ENCODE results near the gene USP3.

- TF ChIP-seq REST (IDR thresholded peaks at IDR 0.05; ENCODE audit: insufficient read depth in 1 of 2, low read depth in 2 of 2, low read length in 2 of 2) (no peak), TAF1 (IDR thresholded peaks at IDR 0.05; ENCODE audit: borderline replicate concordance, insufficient read depth, low read length) (no peak), POLR2AphosphoS5 (IDR thresholded peaks at IDR 0.05; ENCODE audit: low read depth, low read length) (no peak), FOXP2 (optimal IDR thresholded peaks at IDR 0.05; ENCODE audit: borderline replicate concordance, extremely low read depth, extremely low read length, insufficient read depth) (peak; percentile 19), SIN3A (IDR thresholded peaks at IDR 0.05; ENCODE audit: borderline replicate concordance, insufficient read depth, low read length) (no peak)
Measured at GRCh38 chr15:63610209-63610841, 105.9 kb downstream of the USP3 start.

Data from PFSK-1 (cell line).